ENCODE results near the gene ETV2.

The ETV2 gene

GRCh38 chr19:35655600-35655999, 14.1 kb downstream of the ETV2 start:
- Histone ChIP-seq H3K36me3 (peaks cover 99% of the 10 kb centered on the region), H3K27ac (no peak overlapping the region), H3K27me3 (no peaks in the 10 kb centered on the region), H3K4me2 (no peak overlapping the region), H3K4me3 (no peak overlapping the region), H3K9ac (no peak overlapping the region), H4K20me1 (peaks cover 62% of the 10 kb centered on the region), H3K9me3 (no peaks in the 10 kb centered on the region), H3K4me1 (peaks cover 6% of the 10 kb centered on the region)
- TF ChIP-seq Cebpa-rat (IDR thresholded peaks at IDR 0.05): no peak

- no peak overlapping the region for H3K4me2 ChIP-seq
- no peak overlapping the region for H3K27ac ChIP-seq
- no peak for TF ChIP-seq Cebpa-rat (IDR thresholded peaks at IDR 0.05)
- H3K9ac ChIP-seq: no peak overlapping the region
- no peaks in the 10 kb centered on the region for H3K4me1 ChIP-seq
- H4K20me1 ChIP-seq: peaks cover 53% of the 10 kb centered on the region
- no peak overlapping the region for H3K4me3 ChIP-seq
- H3K9me3 ChIP-seq: no peaks in the 10 kb centered on the region
- peaks cover 88% of the 10 kb centered on the region for H3K36me3 ChIP-seq
- H3K27me3 ChIP-seq: no peaks in the 10 kb centered on the region
These were observed 15.2 kb downstream of the ETV2 start for GRCh38 chr19:35656700-35657099.

GRCh38 chr19:35657904-35658700, 16.6 kb downstream of the ETV2 start:
- no peaks in the 10 kb centered on the region for H3K27me3 ChIP-seq
- H3K9me3 ChIP-seq: no peaks in the 10 kb centered on the region
- peaks cover 3% of the 10 kb centered on the region for H3K4me1 ChIP-seq
- H3K4me2 ChIP-seq: no peak overlapping the region
- peaks cover 48% of the 10 kb centered on the region for H4K20me1 ChIP-seq
- no peak overlapping the region for H3K4me3 ChIP-seq
- no peak overlapping the region for H3K9ac ChIP-seq
- peaks cover 74% of the 10 kb centered on the region for H3K36me3 ChIP-seq
- no peak for TF ChIP-seq Cebpa-rat (IDR thresholded peaks at IDR 0.05)
- no peak overlapping the region for H3K27ac ChIP-seq

- H4K20me1 ChIP-seq: peaks cover 19% of the 10 kb centered on the region; the same call in 1 of the 2 replicates
These were observed 20.4 kb downstream of the ETV2 start for GRCh38 chr19:35661995-35662340.

GRCh38 chr19:35663981-35664380, 22.4 kb downstream of the ETV2 start:
- Histone ChIP-seq H3K36me3 (peaks cover 16% of the 10 kb centered on the region), H3K9me3 (0 out of 2 replicates have a peak, but pooled peaks cover 4% of the 10 kb centered on the region), H3K27ac (no peak overlapping the region), H3K27me3 (no peaks in the 10 kb centered on the region), H4K20me1 (no peaks in the 10 kb centered on the region), H3K4me1 (peaks cover 13% of the 10 kb centered on the region), H3K4me3 (no peak overlapping the region), H3K4me2 (peak overlapping the region; percentile 25; the same call in 1 of the 2 replicates), H3K9ac (no peak overlapping the region)
- no peak for TF ChIP-seq Cebpa-rat (IDR thresholded peaks at IDR 0.05)

More at GRCh38 chr19:35661995-35662340, 20.4 kb downstream of the ETV2 start:
- no peak for TF ChIP-seq Cebpa-rat (IDR thresholded peaks at IDR 0.05)
- H3K9ac ChIP-seq: no peak overlapping the region
- peaks cover 13% of the 10 kb centered on the region for H3K4me1 ChIP-seq
- H3K4me2 ChIP-seq: no peak overlapping the region
- H3K27ac ChIP-seq: no peak overlapping the region
- 0 out of 2 replicates have a peak, but pooled peaks cover 4% of the 10 kb centered on the region for H3K9me3 ChIP-seq
- no peaks in the 10 kb centered on the region for H3K27me3 ChIP-seq
- peaks cover 36% of the 10 kb centered on the region for H3K36me3 ChIP-seq
- H3K4me3 ChIP-seq: no peak overlapping the region

- peaks cover 4% of the 10 kb centered on the region; the same call in 1 of the 2 replicates for H3K36me3 ChIP-seq
- no peaks in the 10 kb centered on the region for H4K20me1 ChIP-seq
- H3K9ac ChIP-seq: no peak overlapping the region
- H3K9me3 ChIP-seq: 0 out of 2 replicates have a peak, but pooled peaks cover 4% of the 10 kb centered on the region
- TF ChIP-seq Cebpa-rat (IDR thresholded peaks at IDR 0.05): no peak
- H3K4me3 ChIP-seq: no peak overlapping the region
- no peaks in the 10 kb centered on the region for H3K27me3 ChIP-seq
- H3K27ac ChIP-seq: no peak overlapping the region
- H3K4me1 ChIP-seq: peaks cover 13% of the 10 kb centered on the region
- no peak overlapping the region for H3K4me2 ChIP-seq
These were observed 23.6 kb downstream of the ETV2 start for GRCh38 chr19:35665157-35665556.

GRCh38 chr19:35665604-35666003, 24.1 kb downstream of the ETV2 start:
- Histone ChIP-seq H3K27me3 (no peaks in the 10 kb centered on the region), H3K9ac (no peak overlapping the region)

GRCh38 chr19:35666251-35666913, 24.8 kb downstream of the ETV2 start, which contains the start of gene UPK1A:
UPK1A (plus strand) TSS chr19:35666517; CDS start chr19:35666813, 296 bp downstream.
- Histone ChIP-seq H3K9me3 (0 out of 2 replicates have a peak, but pooled peaks cover 4% of the 10 kb centered on the region), H3K4me2 (no peak within 1 kb of the TSS), H3K27me3 (no peaks in the 10 kb centered on the region), H3K36me3 (no peaks in the 10 kb centered on the region), H4K20me1 (no peaks in the 10 kb centered on the region), H3K27ac (no peak within 1 kb of the TSS), H3K4me1 (peaks cover 13% of the 10 kb centered on the region), H3K9ac (no peak within 1 kb of the TSS), H3K4me3 (no peak within 1 kb of the TSS)
- TF ChIP-seq Cebpa-rat (IDR thresholded peaks at IDR 0.05): no peak

More at GRCh38 chr19:35665604-35666003, 24.1 kb downstream of the ETV2 start:
- H3K4me1 ChIP-seq: peaks cover 13% of the 10 kb centered on the region
- TF ChIP-seq Cebpa-rat (IDR thresholded peaks at IDR 0.05): no peak
- H3K4me2 ChIP-seq: no peak overlapping the region
- H3K27ac ChIP-seq: no peak overlapping the region
- H4K20me1 ChIP-seq: no peaks in the 10 kb centered on the region
- 0 out of 2 replicates have a peak, but pooled peaks cover 4% of the 10 kb centered on the region for H3K9me3 ChIP-seq
- H3K4me3 ChIP-seq: no peak overlapping the region
- H3K36me3 ChIP-seq: no peaks in the 10 kb centered on the region

- no peaks in the 10 kb centered on the region for H3K36me3 ChIP-seq
- H3K27me3 ChIP-seq: peaks cover 25% of the 10 kb centered on the region
- H3K4me3 ChIP-seq: no peak overlapping the region
- TF ChIP-seq Cebpa-rat (IDR thresholded peaks at IDR 0.05): no peak
- H3K4me1 ChIP-seq: 0 out of 2 replicates have a peak, but pooled peaks cover 5% of the 10 kb centered on the region
- H3K9ac ChIP-seq: no peak overlapping the region
- no peaks in the 10 kb centered on the region for H3K9me3 ChIP-seq
- H3K27ac ChIP-seq: no peak overlapping the region
- H4K20me1 ChIP-seq: no peaks in the 10 kb centered on the region
- H3K4me2 ChIP-seq: no peak overlapping the region
These were observed 28.0 kb downstream of the ETV2 start for GRCh38 chr19:35669566-35669965.

- no peaks in the 10 kb centered on the region for H4K20me1 ChIP-seq
- no peak for TF ChIP-seq Cebpa-rat (IDR thresholded peaks at IDR 0.05)
- no peak overlapping the region for H3K27ac ChIP-seq
- no peaks in the 10 kb centered on the region for H3K36me3 ChIP-seq
- no peak overlapping the region for H3K4me3 ChIP-seq
- H3K4me2 ChIP-seq: no peak overlapping the region
- peaks cover 25% of the 10 kb centered on the region for H3K27me3 ChIP-seq
- 0 out of 2 replicates have a peak, but pooled peaks cover 5% of the 10 kb centered on the region for H3K4me1 ChIP-seq
- H3K9ac ChIP-seq: no peak overlapping the region
- H3K9me3 ChIP-seq: no peaks in the 10 kb centered on the region
These were observed 28.4 kb downstream of the ETV2 start for GRCh38 chr19:35669974-35670373.
